PC-9 (cell line): Measurements from ENCODE around the gene RYR2. TPM values are rescaled to one million over a fixed set of nuclear protein-coding genes. Genes with fewer than 3 reads are reported as not detected.

Source experiments
- BruUV-seq: library from RNA; stranded (reverse); fragments of 400-500 nt; replicated peaks from 2 replicates; lab custom pipeline; 2021; lab: Mats Ljungman, UMichigan
- CTCF ChIA-PET: fragments of 300-600 bp; sonication (Branson Sonifier 250); formaldehyde crosslinking; loops from one replicate; lab custom pipeline; 2022; ENCODE audit warnings: antibody characterized with exemption; lab: Charles Lee
- POLR2A ChIA-PET: fragments of 300-600 bp; sonication (Branson Sonifier 250); formaldehyde crosslinking; loops from one replicate; lab custom pipeline; 2022; ENCODE audit warnings: antibody characterized with exemption; ENCODE audit not compliant: unreplicated experiment; lab: Charles Lee
- DNase-seq, 2 experiments: peaks; one replicate each; pipeline versions ENCODE4 v3.0.0 to v3.0.0-alpha.2; 2015 to 2022; ENCODE audit warnings: mixed read lengths in 1 of 2
- H2AFZ ChIP-seq: fragments of 200-600 bp; sonication (generic); 2 replicates; pipeline ENCODE4 v1.8.1; 2017; ENCODE audit warnings: antibody characterized with exemption
- H3F3A ChIP-seq: fragments of 200-600 bp; sonication (generic); 2 replicates; pipeline ENCODE4 v1.8.1; 2017; ENCODE audit warnings: antibody characterized with exemption, mild to moderate bottlenecking, low read depth; ENCODE audit not compliant: insufficient read depth
- H3K27ac ChIP-seq: fragments of 200-600 bp; sonication (generic); 2 replicates; pipeline ENCODE4 v1.6.1; 2016; ENCODE audit warnings: mixed run types
- H3K27me3 ChIP-seq: fragments of 200-600 bp; sonication (generic); 2 replicates; pipeline ENCODE4 v1.6.1; 2016; ENCODE audit warnings: low read depth, mixed run types; ENCODE audit not compliant: insufficient read depth
- H3K36me3 ChIP-seq: fragments of 200-600 bp; sonication (generic); 2 replicates; pipeline ENCODE4 v1.6.1; 2016; ENCODE audit warnings: low read depth, mixed run types
- H3K4me1 ChIP-seq: fragments of 200-600 bp; sonication (generic); replicated peaks from 2 replicates; pipeline ENCODE4 v1.6.1; 2016; ENCODE audit warnings: mixed run types; ENCODE audit not compliant: insufficient read depth
- H3K4me2 ChIP-seq: fragments of 200-600 bp; sonication (generic); 2 replicates; pipeline ENCODE4 v1.6.1; 2017; ENCODE audit warnings: mixed run types
- H3K4me3 ChIP-seq: fragments of 200-600 bp; sonication (generic); 2 replicates; pipeline ENCODE4 v1.6.1; 2016; ENCODE audit warnings: mixed run types
- H3K79me2 ChIP-seq: fragments of 200-600 bp; sonication (generic); 2 replicates; pipeline ENCODE4 v1.6.1; 2017; ENCODE audit warnings: low read depth, mixed run types
- H3K9me2 ChIP-seq: fragments of 200-600 bp; sonication (generic); 2 replicates; pipeline ENCODE4 v1.8.1; 2017; ENCODE audit warnings: mild to moderate bottlenecking; ENCODE audit not compliant: insufficient read depth
- H3K9me3 ChIP-seq: fragments of 200-600 bp; sonication (generic); 2 replicates; pipeline ENCODE4 v1.8.1; 2016; ENCODE audit warnings: low read depth; ENCODE audit not compliant: insufficient read depth
- H4K20me1 ChIP-seq: fragments of 200-600 bp; sonication (generic); 2 replicates; pipeline ENCODE4 v1.8.1; 2017; ENCODE audit not compliant: insufficient read depth
- CTCF ChIP-seq: fragments of 200-600 bp; sonication (generic); conservative IDR thresholded peaks from 2 replicates; pipeline ENCODE4 v1.6.1; 2017; ENCODE audit warnings: mixed run types, antibody characterized with exemption, mild to moderate bottlenecking, moderate library complexity
- EZH2 ChIP-seq: fragments of 200-600 bp; sonication (generic); IDR thresholded peaks from 2 replicates; pipeline ENCODE4 v1.8.0; 2017; ENCODE audit warnings: antibody characterized with exemption, low read depth
- intact Hi-C: fragments of 100-400 bp; cut with micrococcal nuclease; formaldehyde crosslinking; loops from one replicate; pipeline ENCODE4 v1.10.0; 2022; ENCODE audit not compliant: unreplicated experiment
- total RNA-seq: library from RNA; stranded (reverse); gene quantifications from 2 replicates; pipeline ENCODE4 v1.2.3, GENCODE V29; 2021

RYR2 gene
- total RNA-seq, 1 experiment from 2014 or later: not detected

- TF ChIP-seq CTCF (no peak), EZH2 (no peak)
- Histone ChIP-seq H3K4me3 (no peak overlapping the region), H3K79me2 (no peaks in the 10 kb centered on the region), H4K20me1 (no peaks in the 10 kb centered on the region), H3K36me3 (no peaks in the 10 kb centered on the region), H3K9me3 (no peaks in the 10 kb centered on the region), H3K27me3 (no peaks in the 10 kb centered on the region), H2AFZ (no peak overlapping the region), H3F3A (no peaks in the 10 kb centered on the region), H3K9me2 (no peaks in the 10 kb centered on the region), H3K27ac (no peak overlapping the region), H3K4me2 (no peak overlapping the region), H3K4me1 (no peaks in the 10 kb centered on the region)
- no TSS peak for BruUV-seq
- intact Hi-C loops: no loop called here
- DNase-seq: no peak
- POLR2A ChIA-PET: no interaction called here
- CTCF ChIA-PET: no interaction called here
Observed at GRCh38 chr1:237444120-237444790, 402.3 kb downstream of the RYR2 start.

DNA sequence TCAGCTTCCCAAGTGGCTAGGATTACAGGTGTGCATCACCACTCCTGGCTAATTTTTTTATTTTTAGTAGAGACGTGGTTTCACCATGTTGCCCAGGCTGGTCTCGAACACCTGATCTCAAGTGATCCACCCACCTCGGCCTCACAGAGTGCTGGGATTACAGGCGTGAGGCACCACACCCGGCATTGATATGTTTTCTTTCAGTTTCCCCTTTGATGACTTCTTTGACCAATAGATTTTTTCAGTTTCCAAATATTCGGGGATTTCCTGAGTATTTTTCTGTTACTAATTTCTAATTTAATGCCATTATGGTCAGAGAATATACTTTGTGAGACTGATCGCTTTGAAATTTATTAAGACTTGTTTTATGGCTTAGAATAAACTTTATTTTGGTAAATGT is 406.1 kb downstream of the RYR2 start:
- Histone ChIP-seq H3K27me3 (no peaks in the 10 kb centered on the region), H3K4me3 (no peak overlapping the region), H3F3A (no peaks in the 10 kb centered on the region), H3K79me2 (no peaks in the 10 kb centered on the region), H3K27ac (no peak overlapping the region), H3K4me2 (no peak overlapping the region), H4K20me1 (no peaks in the 10 kb centered on the region), H3K9me2 (no peaks in the 10 kb centered on the region), H3K9me3 (no peaks in the 10 kb centered on the region), H2AFZ (no peak overlapping the region), H3K36me3 (no peaks in the 10 kb centered on the region), H3K4me1 (no peaks in the 10 kb centered on the region)
- intact Hi-C loops: no loop called here
- ChIA-PET POLR2A (no interaction called here), CTCF (no interaction called here)
- DNase-seq: no peak
- BruUV-seq: no TSS peak
- TF ChIP-seq CTCF (no peak), EZH2 (no peak)

- H3K4me1 ChIP-seq: no peaks in the 10 kb centered on the region
- H3K36me3 ChIP-seq: no peaks in the 10 kb centered on the region
- BruUV-seq: no TSS peak
- no peaks in the 10 kb centered on the region; the same call in 1 of the 2 replicates for H3K9me2 ChIP-seq
- H3K4me3 ChIP-seq: no peak overlapping the region
- H3K27ac ChIP-seq: no peak overlapping the region
- no peaks in the 10 kb centered on the region for H3F3A ChIP-seq
- H3K27me3 ChIP-seq: no peaks in the 10 kb centered on the region
- ChIA-PET CTCF (no interaction called here), POLR2A (no interaction called here)
- intact Hi-C loops: no loop called here
- H3K4me2 ChIP-seq: no peak overlapping the region
- TF ChIP-seq CTCF (no peak), EZH2 (no peak)
- H4K20me1 ChIP-seq: no peaks in the 10 kb centered on the region
- no peak for DNase-seq
- H3K79me2 ChIP-seq: no peaks in the 10 kb centered on the region
- H2AFZ ChIP-seq: no peak overlapping the region
- no peaks in the 10 kb centered on the region for H3K9me3 ChIP-seq
Observed at GRCh38 chr1:237457573-237457972, 415.6 kb downstream of the RYR2 start.
